ENCODE measurements around the gene DUS2.
"Not testable (repeated sequence)": the region's sequence is repeated elsewhere in the genome, so short reads cannot be mapped to it uniquely, and the experiment has no call there.

DUS2 gene

DNA sequence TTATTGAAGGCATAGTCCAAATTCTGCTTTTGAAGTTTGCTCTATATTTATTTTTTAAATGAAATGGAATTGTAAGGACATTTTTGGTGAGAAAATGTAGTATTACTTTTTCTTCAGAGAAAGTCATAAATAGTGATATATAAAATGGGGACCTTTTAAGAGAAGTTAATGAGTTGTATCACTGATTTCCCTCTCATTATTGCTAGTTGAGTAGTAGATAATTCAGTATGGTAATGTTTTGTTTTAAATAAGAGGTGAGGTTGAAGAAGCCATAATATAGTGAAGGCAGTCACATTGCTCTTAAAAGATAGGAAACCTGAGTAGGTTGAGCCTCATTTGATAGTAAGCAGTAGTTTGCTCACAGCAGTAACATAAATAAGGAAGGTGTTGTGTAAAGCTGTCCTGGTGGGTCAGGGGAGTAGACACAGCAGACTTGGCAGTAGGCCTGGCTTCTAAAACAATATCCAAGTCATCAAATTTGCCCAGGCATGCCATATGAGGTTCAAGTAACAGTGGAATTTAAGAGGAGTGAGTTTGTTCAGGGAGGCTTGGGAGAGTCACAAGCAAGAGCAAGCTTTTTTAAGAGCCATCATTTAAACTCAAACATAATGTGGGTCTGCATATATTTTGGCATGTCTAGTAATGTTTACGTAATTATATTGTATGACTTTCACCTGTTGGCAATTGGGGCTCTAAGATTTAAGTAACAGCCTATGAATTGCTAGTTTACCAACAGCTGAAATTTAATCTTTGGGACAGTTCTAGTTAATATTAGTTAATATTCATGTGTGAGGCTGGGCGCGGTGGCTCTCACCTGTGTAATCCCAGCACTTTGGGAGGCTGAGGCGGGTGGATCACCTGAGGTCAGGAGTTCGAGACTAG lies 68.5 kb downstream of the DUS2 start:
- DNase-seq (ENCODE audit: low read depth): no peak

DNA sequence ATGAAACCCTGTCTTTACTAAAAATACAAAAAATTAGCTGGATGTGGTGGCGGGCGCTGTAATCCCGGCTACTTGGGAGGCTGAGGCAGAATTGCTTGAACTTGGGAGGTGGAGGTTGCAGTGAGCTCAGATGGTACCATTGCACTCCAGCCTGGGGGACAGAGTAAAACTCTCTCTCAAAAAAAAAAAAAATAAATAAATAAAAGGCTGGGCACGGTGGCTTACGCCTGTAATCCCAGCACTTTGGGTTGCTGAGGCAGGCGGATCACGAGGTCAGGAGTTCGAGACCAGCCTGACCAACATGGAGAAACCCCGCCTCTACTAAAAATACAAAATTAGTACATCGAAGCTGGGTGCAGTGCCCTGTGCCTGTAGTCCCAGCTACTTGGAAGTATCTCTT lies 69.2 kb downstream of the DUS2 start:
- not testable (repeated sequence) for DNase-seq (ENCODE audit: low read depth)

DNA sequence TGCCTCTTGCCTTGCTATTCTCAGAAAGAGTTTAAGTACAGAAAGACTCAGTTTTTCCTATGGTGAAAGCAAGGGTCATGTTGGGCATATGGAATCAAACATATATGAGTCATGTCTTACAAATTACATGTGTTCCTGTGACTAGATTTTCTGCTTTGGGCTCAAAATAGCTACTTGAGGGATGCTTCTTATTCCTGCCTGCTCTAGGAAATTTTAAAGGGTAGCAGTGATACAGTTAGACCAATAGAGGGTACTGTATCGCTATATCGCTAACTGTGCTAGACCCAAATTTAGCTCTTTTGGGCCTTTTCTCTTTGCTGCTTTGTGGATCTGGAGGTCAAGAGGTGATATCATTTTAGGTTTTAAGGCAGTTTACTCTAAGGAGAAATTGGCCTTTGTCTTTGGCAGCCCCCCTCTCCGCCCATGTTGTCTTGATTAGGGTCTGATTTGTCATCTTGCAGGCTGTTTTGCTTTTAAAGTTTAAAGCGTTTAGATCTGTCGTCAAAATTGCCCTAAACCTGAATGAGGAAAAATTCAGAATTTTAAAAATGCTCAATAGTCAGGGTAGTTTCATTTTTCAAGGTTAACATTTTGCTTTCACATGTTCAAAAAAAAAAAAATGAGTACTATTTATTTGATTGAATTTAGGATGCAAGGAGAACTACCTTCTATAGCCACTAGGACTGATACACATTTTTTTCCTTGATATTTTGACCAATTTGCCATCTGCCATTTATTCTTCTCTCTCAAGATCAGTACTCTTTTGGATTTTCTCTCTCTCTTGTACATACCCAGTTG lies 70.9 kb downstream of the DUS2 start:
- DNase-seq (ENCODE audit: low read depth): no peak

- DNase-seq (ENCODE audit: low read depth): no peak
Observed at GRCh38 chr16:68094614-68094934, 71.5 kb downstream of the DUS2 start.

DNA sequence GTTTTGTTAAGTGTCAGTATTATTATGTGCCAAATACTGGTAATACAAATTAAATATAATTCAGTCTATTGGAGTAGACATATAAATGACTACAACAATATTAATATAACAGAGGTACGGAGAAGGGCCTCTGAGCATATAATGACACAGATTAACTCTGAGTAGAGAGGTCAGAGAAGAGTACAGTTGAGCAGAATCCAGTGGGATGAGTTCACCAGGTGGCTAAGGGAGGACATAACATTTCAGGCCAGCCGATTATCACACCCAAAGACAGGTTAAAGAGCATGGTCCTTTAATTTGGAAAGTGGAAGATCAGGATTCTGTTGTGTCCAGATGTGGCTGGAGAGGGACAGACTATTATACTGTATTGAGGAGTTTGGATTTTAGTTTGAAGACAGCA lies 73.4 kb downstream of the DUS2 start:
- DNase-seq (ENCODE audit: low read depth): no peak

DNA sequence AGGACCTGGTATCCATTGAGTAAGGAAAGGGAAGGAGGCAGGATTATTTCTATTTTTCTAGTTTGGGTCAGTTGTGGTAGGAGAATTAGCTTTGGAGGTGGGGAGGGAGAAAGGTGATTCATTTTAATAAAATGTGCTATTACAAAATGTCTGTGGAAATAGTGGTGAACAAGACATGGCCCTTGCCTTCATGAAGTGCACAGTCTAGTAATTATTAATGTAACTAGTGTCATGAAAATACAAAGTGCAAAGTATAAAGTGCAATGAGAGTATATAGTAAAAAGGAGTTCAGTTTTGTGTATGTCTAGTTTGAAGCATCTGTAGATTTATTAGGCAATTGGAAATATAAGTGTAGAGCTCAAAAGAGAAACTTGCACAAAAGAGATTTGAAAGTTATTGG lies 74.0 kb downstream of the DUS2 start:
- no peak for DNase-seq (ENCODE audit: low read depth)

DNA sequence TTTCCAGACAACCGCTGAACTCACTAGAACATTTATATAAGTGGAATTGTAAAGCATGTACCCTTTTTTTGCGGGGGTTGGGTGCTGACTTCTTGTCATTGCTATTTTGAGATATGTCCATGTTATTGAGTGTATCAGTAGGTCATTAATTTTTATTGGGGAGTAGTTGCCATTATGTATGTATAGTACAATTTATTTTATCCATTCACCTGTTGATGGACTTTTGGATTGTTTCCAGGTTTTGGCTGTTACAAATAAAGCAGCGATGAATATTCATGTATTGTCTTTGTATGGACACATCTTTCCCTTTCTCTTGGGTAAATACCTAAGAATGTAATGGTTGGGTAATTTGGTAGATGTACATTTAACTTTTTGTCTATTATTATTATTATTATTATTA lies 74.8 kb downstream of the DUS2 start:
- no peak for DNase-seq (ENCODE audit: low read depth)

DNA sequence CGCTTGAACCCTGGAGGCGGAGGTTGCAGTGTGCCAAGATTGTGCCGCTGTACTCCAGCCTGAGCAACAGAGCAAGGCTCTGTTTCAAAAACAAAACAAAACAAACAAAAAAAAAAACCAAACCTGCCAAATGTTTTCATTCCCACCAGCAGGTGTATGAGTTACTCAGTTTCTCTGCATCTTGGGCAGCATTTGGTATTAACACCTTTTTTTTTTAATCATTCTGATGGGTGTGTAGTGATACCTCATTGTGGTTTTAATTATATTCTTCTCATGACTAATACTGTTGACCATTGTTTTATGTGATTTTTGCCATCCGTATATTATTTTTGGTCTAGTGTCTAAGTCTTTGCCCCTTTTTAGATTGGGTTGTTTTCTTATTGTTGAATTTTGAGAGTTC lies 77.4 kb downstream of the DUS2 start:
- no peak for DNase-seq (ENCODE audit: low read depth)

DNA sequence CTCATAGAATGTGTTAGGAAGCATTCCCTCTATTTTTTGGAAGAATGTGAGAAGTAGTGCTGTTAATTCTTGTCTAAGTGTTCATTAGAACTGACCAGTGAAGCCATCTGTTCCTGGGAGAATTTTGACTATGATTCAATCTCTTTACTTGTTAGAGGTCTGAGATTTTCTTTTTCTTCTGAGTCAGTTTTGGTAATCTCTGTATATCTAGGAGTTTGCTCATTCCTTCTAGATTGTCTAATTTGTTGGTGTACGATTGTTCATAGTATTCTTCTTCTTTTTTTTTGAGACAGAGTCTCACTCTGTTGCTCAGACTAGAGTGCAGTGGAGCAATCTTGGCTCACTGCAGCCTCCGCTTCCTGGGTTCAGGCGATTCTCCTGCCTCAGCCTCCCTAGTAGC lies 82.5 kb downstream of the DUS2 start:
- DNase-seq (ENCODE audit: low read depth): no peak

DNA sequence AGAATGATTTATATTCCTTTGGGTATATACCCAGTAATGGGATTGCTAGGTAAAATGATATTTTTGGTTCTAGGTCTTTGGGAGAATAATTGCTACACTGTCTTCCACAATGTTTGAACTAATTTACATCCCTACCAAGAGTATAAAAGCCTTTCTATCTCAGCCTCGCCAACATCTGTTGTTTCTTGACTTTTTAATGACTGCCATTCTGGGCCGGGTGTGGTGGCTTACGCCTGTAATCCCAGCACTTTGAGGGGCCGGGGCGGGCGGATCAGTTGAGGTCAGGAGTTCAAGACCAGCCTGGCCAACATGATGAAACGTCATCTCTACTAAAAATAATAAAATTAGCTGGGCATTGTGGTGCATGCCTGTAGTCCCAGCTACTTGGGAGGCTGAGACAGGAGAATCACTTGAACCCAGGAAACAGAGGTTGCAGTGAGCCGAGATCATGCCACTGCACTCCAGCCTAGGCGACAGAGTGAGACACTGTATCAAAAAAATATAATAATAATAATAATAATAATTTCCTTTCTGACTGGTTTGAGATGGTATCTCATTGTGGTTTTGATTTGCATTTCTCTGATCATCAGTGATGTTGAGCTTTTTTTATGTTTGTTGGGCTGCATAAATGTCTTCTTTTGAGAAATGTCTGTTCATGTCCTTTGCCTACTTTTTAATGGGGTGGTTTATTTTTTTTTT lies 84.3 kb downstream of the DUS2 start:
- DNase-seq (ENCODE audit: low read depth): not testable (repeated sequence)

GRCh38 chr16:68109156-68109555 lies 86.1 kb downstream of the DUS2 start:
- not testable (repeated sequence) for DNase-seq (ENCODE audit: low read depth)

DNA sequence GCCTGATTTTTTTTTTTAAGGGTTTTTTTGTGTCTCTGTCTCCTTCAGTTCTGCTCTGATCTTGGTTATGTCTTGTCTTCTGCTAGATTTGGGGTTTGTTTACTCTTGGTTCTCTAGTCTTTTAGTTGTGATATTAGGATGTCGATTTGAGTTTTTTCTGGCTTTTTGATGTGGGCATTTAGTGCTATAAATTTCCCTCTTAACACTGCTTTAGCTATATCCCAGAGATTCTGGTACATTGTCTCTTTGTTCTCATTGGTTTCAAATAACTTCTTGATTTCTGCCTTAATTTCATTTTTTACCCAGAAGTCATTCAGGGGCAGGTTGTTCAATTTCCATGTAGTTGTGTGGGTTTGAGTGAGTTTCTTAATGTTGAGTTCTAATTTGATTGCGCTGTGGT lies 87.5 kb downstream of the DUS2 start:
- DNase-seq (ENCODE audit: low read depth): not testable (repeated sequence)

- DNase-seq (ENCODE audit: low read depth): no peak
Observed at GRCh38 chr16:68111379-68111778, 88.3 kb downstream of the DUS2 start.

GRCh38 chr16:68113059-68113761 lies 90.1 kb downstream of the DUS2 start:
- no peak for DNase-seq (ENCODE audit: low read depth)

DNA sequence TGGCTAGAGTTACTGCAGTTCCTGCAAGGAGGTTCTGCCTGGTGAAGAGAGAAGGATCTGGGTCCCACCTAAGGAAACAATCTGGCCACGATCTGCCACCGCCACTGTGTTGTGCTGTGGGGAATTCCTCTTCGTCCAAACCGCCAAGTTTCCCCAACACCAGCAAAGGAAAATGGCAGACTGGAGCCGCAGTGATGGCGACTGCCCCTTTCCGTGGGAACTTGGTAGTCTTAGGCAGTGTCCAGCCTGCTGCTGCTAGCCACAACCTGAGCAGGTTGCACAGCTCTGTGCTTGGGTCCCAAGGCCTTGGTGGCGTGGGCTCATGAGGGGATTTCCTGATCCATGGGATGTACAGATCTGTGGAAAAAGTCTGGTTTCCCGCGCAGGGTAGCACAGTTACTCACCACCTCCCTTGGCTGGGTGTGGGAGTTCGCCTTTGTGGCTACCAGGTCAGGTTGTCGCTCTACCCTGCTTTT lies 90.7 kb downstream of the DUS2 start:
- no peak for DNase-seq (ENCODE audit: low read depth)

DNA sequence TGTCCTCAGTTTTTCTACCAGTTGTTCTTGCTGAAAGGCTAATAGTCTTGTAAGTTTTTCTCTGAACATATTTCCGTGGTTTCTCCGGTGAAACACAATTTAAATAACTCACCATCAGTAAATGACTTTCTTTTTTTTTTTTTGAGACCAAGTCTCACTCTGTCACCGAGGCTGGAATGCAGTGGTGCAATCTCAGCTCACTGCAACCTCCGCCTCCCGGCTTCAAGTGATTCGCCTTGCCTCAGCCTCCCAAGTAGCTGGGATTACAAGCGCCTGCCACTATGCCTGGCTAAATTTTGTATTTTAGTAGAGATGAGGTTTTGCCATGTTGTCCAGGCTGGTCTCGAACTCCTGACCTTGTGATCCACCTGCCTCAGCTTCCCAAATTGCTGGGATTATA lies 91.9 kb downstream of the DUS2 start:
- not testable (repeated sequence) for DNase-seq (ENCODE audit: low read depth)

- DNase-seq (ENCODE audit: low read depth): no peak
Observed at GRCh38 chr16:68115851-68116250, 92.8 kb downstream of the DUS2 start.

GRCh38 chr16:68116256-68116867 lies 93.3 kb downstream of the DUS2 start:
- DNase-seq (ENCODE audit: low read depth): no peak

GRCh38 chr16:68117884-68118283 lies 94.8 kb downstream of the DUS2 start:
- DNase-seq (ENCODE audit: low read depth): no peak

DNA sequence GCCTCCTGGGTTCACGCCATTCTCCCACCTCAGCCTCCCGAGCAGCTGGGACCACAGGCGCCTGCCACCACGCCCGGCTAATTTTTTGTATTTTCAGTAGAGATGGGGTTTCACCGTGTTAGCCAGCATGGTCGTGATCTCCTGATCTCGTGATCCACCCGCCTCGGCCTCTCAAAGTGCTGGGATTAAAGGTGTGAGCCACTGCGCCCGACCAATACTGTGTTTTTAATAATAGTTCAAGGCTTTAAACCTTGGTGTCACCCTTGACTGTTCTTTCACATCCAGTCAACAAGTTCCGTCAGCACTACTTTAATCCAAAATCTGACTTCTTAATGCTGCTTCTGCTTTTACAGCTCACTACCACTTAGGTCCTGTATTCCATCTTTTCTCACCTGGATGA lies 95.9 kb downstream of the DUS2 start:
- not testable (repeated sequence) for DNase-seq (ENCODE audit: low read depth)

DNA sequence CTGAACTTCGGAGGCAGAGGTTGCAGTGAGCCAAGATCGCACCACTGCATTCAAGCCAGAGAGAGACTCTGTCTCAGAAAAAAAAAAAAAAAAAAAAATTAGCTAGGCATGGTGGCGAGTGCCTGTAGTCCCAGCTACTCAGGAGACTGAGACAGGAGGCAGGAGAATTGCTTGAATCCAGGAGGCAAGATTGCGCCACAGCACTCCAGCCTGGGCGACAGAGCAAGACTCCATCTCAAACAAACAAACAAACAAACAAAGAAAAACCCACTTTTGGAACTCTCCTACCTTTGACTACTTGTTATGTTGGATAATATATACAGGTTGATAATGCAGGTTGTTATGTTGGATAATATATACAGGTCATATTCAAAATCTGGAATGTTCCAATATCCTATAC lies 97.4 kb downstream of the DUS2 start:
- DNase-seq (ENCODE audit: low read depth): not testable (repeated sequence)

DNA sequence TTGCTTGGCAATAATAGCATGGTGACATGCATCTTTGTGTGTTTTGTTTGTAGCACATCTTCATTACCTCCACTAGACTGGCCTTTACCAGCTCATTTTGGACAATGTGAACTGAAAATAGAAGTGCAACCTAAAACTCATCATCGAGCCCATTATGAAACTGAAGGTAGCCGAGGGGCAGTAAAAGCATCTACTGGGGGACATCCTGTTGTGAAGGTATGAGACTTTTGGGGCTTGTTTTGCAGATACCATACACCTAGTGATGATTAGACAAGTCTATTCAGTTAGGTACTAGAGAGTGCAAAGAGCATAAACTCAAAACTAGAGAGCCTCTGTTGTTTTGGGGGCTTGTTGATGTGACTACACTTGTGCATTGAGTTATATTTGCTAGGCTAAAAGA lies 103.3 kb downstream of the DUS2 start:
- DNase-seq (ENCODE audit: low read depth): no peak
